NCI-H460 (cell line): ENCODE data around the gene PDE9A. TPM values are rescaled to one million over a fixed set of nuclear protein-coding genes. Genes with fewer than 3 reads are reported as not detected.

ENCODE experiments used
- DNase-seq: peaks from one replicate; pipeline ENCODE4 v3.0.0-alpha.2; 2016; ENCODE audit warnings: low read depth; ENCODE audit errors: extremely low read depth
- total RNA-seq: library from RNA; depleted of rRNA; stranded (reverse); fragments of >200 nt; shearing (Covaris generic); gene quantifications from 2 replicates; pipeline ENCODE4 v1.2.3, GENCODE V29; 2014

The PDE9A gene
- total RNA-seq, 1 experiment from 2014 or later, result 5.3 TPM

GRCh38 chr21:42684109-42684916, 30.9 kb downstream of the PDE9A start:
- no peak for DNase-seq

- DNase-seq, result no peak
Observed at GRCh38 chr21:42685036-42685435, 31.6 kb downstream of the PDE9A start.

GRCh38 chr21:42685954-42686500, 32.6 kb downstream of the PDE9A start:
- no peak for DNase-seq

GRCh38 chr21:42687796-42688195, 34.4 kb downstream of the PDE9A start:
- DNase-seq, result no peak

- DNase-seq, result no peak
Observed at GRCh38 chr21:42688226-42688840, 34.9 kb downstream of the PDE9A start.

GRCh38 chr21:42688841-42689371, 35.5 kb downstream of the PDE9A start:
- DNase-seq, result no peak

- no peak for DNase-seq
Observed at GRCh38 chr21:42690586-42690985, 37.2 kb downstream of the PDE9A start.

- no peak for DNase-seq
Observed at GRCh38 chr21:42691901-42692559, 38.6 kb downstream of the PDE9A start.

GRCh38 chr21:42692688-42693087, 39.3 kb downstream of the PDE9A start:
- DNase-seq, result no peak

GRCh38 chr21:42694751-42695696, 41.6 kb downstream of the PDE9A start:
- no peak for DNase-seq

- no peak for DNase-seq
Observed at GRCh38 chr21:42695697-42696380, 42.4 kb downstream of the PDE9A start.

- no peak for DNase-seq
Observed at GRCh38 chr21:42696501-42697040, 43.1 kb downstream of the PDE9A start.

GRCh38 chr21:42698733-42699132, 45.3 kb downstream of the PDE9A start:
- no peak for DNase-seq

- no peak for DNase-seq
Observed at GRCh38 chr21:42699196-42699595, 45.8 kb downstream of the PDE9A start.

GRCh38 chr21:42701706-42702456, 48.5 kb downstream of the PDE9A start:
- no peak for DNase-seq

- no peak for DNase-seq
Observed at GRCh38 chr21:42702720-42703119, 49.3 kb downstream of the PDE9A start.

GRCh38 chr21:42703136-42703908, 49.9 kb downstream of the PDE9A start:
- no peak for DNase-seq

GRCh38 chr21:42703965-42704364, 50.5 kb downstream of the PDE9A start:
- no peak for DNase-seq
